Amygdala (tissue), 56 donors: ENCODE data around the gene MACROD2.

Experiments
- DNase-seq, 56 donors: peaks; one replicate each; lab custom pipeline; 2025; lab: John Stamatoyannopoulos, UW

Gene MACROD2

GRCh38 chr20:15603978-15604805, 1608.9 kb downstream of the MACROD2 start:
- no peak for DNase-seq

- DNase-seq = no peak
These were observed 1614.6 kb downstream of the MACROD2 start for GRCh38 chr20:15609921-15610320.

DNA sequence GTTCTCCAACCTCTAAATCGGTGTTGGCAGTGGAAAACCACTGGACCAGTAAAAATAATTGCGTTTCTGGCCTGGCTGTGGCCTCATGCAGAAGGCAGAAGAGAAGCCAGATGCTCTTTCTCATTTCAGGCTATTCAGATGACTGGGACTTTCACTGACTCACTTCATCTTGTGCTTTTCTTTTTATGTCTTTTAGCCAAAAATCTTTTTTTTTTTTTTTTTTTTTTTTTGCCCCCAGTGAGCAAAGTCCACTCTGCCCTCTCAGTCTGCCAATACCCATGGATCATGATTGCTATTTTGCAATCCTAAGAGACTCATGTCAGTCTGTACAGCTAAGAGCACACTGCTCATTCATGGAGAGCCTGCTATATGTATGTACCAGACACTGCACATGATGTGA, 1615.5 kb downstream of the MACROD2 start:
- DNase-seq = no peak

DNA sequence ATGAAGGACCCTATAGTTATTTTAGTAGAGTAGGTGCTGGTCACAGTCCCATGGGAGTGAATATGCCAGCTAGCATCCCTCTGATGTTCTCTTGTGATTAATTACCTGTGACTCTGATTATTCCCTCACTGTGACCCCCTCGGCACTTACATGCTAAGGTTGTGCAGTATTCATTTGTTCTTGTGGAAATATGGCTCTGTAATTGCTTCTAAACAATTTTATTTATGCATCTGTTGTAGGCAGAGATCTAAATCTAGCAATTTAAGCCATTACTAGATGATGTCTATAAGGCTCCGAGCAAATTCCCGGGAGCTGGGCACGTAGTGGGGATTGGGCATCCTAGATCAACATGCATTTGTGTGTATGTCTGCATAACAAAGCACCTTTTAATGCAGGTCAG, 1616.2 kb downstream of the MACROD2 start:
- no peak for DNase-seq

- no peak for DNase-seq
These were observed 1616.9 kb downstream of the MACROD2 start for GRCh38 chr20:15612198-15612597.

GRCh38 chr20:15612769-15613168, 1617.5 kb downstream of the MACROD2 start:
- no peak for DNase-seq

DNA sequence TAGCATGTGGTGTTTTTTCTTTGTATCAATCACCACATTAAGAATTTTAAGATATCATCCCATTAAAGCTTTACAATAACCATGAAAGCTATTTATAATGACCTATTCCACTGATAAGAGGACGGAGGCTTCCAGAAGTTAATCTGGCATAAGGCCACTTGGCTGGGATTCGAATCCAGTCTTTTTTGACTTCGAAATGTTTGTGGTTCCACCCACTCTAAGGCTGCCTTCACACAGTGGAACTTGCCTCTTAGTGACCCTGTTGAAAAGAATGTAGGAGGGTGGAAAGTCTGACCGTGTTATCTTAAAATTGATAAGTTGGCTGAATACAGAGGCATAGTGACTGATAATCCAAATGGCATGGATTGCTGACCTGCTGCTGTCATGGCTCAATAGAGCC, 1618.2 kb downstream of the MACROD2 start:
- DNase-seq = no peak

DNA sequence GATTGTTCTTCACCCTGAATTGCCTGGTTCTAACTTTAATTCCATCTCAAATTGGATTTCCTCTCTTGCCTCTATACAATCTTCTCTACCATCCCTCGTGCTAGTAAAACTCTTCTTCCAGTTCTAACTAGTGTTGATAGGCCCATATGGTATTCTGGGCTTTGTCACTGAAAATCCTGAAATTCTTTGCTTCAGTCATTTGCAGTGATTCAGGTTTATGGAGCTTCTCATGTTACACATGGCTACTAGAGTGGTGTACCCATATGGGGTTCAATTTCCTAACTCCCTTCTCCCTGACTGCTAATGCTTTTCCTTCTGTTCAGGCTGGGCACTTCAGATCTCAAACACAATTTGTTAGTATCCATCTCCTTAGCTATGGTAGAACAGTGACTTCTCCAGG, 1621.3 kb downstream of the MACROD2 start:
- no peak for DNase-seq

- no peak for DNase-seq
These were observed 1622.8 kb downstream of the MACROD2 start for GRCh38 chr20:15618110-15618509.

DNA sequence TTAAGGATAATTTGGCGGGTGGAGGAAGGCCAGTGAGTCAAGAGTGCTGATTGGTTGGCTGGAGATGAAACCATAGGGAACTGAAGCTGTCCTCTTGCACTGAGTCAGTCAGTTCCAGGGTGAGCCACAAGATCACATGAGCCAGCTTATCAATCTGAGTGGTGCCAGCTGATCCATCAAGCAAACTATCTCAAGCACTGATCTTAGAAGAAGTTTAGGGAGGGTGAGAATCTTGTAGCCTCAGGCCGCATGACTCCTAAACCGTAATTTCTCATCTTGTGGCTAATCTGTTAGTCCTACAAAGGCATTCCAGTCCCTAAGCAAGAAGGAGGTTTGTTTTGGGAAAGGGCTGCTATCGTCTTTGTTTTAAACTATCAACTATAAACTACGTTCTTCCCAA, 1623.6 kb downstream of the MACROD2 start:
- no peak for DNase-seq

DNA sequence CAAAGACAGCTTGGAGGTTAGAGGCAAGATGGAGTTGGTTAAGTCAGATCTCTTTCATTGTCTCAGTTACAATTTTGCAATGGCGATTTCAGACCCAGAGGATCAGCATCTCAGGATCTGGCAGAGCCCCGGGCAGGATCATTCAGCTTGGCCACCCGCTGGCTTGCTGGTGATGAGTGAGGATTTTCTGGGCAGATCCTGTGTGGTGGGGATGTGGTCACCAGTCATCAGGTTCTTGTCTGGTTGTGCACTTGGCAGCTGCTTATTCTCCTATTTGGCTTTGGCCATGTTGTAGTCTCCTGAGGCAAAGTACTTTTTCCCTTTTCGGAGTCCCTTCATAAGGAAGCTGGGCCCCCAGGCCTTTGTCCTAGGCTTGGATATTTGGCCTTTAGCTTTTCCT, 1624.0 kb downstream of the MACROD2 start:
- DNase-seq = no peak

DNA sequence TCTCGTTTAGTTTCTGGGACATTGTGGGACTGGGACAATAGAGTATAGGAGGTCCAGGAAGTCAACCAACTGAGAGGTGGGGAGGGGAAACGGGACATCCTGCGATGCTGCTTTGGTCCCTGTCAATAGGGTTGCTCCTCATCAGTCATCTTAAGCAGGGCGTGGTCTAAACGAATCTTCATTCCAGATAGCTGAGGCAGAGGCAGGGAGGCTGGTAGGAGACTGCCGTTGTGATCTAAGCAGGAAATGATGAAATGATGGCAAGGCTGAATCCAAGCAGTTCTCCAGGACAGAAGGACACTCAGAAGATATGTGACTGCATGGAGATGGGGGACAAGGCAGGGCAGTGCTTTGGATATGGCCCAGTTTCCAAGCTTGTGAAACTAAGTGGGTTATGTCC, 1624.5 kb downstream of the MACROD2 start:
- no peak for DNase-seq

- no peak for DNase-seq
These were observed 1627.1 kb downstream of the MACROD2 start for GRCh38 chr20:15622368-15622767.

GRCh38 chr20:15623215-15623614, 1627.9 kb downstream of the MACROD2 start:
- no peak for DNase-seq

DNA sequence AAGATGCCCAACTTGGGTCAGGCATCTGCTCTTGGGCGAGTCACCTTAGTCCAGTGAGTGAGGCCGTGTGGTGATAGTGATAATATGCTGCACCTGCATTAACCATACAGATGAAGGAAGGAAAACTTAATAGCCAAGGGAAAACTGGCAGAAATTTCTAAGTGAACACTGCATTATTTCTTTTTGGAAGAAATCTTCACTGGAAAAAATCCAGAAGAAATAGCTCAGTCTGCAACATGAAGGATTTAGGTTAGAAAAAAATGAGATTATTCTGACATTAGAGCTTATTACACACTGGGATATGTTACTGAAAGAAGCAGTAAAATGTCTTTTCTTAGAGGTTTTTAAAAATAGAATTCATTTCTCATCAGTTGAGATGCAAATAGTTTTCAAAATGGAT, 1630.7 kb downstream of the MACROD2 start:
- DNase-seq = no peak

GRCh38 chr20:15627089-15627488, 1631.8 kb downstream of the MACROD2 start:
- no peak for DNase-seq

- no peak for DNase-seq
These were observed 1632.2 kb downstream of the MACROD2 start for GRCh38 chr20:15627501-15627903.

DNA sequence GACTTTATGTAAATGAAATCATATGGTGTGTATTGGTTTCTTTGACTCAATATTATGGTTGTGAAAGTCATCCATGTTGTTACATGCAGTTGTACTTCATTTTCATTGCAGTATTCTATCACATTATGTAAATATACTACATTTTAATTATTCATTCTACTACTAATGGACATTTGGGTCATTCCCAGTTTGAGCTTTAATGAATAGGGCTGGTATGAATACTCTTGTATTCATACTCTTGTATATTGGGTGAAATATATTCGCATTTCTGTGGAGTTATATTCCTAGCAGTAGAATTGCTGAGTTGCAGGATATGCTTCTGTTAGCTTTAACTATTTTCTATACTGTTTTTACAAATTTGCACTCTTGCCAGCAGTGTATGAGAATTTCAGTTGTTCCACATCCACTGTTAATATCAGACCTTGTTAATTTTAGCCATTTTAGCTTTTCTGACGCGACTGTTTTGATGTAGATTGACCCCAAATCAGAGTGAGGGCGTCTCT, 1633.6 kb downstream of the MACROD2 start:
- no peak for DNase-seq

DNA sequence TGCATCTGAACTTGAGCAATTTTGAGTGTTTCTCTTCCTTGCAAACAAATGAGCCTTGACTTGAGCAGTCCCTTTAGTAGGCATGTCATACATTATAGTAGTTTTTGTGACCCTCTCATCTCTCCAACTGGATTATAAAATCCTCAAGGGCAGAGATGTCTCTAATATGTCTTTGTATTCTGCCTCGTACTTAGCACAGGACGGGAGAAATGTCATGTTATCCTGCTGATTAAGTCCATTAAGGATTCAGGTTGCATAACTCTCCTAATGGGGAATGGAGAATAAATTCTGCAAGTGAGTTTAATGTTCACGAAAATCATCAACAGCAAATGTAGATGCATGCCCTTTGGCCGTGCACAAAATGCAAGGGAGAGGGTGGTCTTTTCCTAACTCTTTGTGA, 1635.0 kb downstream of the MACROD2 start:
- no peak for DNase-seq

DNA sequence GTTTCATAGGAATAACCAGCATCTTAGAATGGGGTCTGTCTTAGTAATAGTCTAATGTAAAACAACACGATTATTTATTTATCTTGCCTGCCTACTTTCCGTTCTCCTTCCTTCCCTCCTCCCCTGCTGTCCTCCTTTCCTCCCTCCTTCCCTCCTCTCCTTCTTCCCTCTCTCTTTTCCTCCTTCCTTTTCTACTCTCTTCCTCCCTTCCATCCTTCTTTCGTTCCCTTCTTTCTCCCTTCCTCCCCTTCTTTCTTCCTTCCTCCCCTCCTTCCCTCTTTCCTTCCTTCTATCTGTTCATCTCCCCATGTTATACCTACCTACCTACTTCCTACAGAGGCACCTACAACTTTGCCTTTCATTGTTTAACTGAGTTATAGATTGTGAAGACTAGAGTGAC, 1637.4 kb downstream of the MACROD2 start:
- no peak for DNase-seq

GRCh38 chr20:15634102-15634501, 1638.8 kb downstream of the MACROD2 start:
- no peak for DNase-seq

- DNase-seq = no peak
These were observed 1642.2 kb downstream of the MACROD2 start for GRCh38 chr20:15637546-15637945.
